ENCODE measurements around the gene ROGDI.

The ROGDI gene

GRCh38 chr16:4765511-4766474, 36.6 kb downstream of the ROGDI start:
- DNase-seq = no peak

- no peak for DNase-seq
Observed at GRCh38 chr16:4763791-4764190, 38.6 kb downstream of the ROGDI start.

GRCh38 chr16:4762205-4762604, 40.2 kb downstream of the ROGDI start:
- DNase-seq = no peak

DNA sequence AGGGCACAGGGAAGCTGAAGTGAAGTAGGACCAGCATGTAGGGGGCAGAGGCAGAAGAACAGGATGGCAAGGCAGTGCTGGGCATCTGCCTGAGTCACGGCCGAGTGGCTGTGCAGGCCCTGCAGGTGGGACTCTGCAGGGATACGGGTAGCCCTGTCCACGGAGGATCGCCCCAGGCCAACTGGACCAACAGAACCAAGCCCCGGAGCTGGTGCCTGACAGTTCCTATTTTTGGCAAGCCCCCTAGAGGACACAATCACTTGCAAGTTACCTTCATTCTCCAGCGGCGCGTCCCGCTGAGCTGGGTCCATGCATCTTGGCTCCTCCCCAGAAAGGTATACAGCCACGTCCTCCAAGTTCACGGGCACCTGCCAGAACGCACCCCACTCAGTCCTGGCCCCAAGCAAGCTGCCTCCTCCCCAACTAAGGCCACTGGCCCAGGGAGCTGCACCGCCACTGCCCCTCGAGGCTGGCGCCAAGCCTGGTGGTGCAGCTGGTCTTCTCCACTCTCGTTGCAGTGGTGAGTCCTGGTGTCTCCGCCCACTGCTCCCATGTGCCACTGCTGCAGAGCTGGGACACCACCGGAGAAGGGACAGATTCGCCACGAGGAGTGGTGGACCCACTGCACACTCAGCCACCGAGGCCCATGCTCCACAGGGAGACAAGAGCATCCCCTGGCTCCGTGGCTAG, 42.1 kb downstream of the ROGDI start:
- no peak for DNase-seq

- DNase-seq = no peak
Observed at GRCh38 chr16:4755687-4756086, 46.7 kb downstream of the ROGDI start.

- no peak for DNase-seq
Observed at GRCh38 chr16:4754865-4755264, 47.6 kb downstream of the ROGDI start.

- DNase-seq = no peak
Observed at GRCh38 chr16:4753227-4753626, 49.2 kb downstream of the ROGDI start.

DNA sequence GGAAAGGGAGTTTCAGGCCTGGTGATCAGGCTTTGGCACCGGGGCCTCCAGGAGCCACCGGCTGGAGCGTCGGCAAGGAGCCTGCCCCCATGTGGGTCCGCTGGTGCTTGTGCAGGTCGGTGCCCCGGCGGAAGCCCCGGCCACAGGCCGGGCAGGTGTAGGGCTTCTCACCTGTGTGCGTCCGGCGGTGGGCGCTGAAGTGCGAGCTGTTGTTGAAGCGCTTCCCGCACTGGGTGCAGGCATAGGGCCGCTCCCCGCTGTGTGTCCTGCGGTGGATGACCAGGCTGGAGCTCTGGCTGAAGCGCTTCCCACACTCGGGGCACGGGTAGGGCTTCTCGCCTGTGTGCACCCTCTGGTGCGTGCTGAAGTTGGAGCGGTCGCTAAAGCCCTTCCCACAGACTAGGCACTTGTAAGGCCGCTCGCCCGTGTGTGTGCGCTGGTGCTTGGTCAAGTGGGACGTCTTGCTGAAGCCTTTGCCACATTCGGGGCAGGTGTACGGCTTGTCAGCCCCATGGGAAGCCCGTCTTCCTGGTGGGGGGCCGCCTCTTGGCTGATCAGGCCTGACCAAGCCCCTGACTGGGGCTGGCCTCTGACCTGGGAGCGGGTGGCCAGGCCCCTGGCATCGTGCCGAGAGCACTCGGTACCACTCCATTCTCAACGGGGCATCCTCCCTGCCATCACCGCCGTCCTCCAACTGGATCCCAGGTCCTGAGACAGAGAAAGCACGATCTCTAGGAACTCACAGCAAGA, 49.9 kb downstream of the ROGDI start:
- DNase-seq = no peak

GRCh38 chr16:4750896-4751295, 51.5 kb downstream of the ROGDI start:
- DNase-seq = no peak

DNA sequence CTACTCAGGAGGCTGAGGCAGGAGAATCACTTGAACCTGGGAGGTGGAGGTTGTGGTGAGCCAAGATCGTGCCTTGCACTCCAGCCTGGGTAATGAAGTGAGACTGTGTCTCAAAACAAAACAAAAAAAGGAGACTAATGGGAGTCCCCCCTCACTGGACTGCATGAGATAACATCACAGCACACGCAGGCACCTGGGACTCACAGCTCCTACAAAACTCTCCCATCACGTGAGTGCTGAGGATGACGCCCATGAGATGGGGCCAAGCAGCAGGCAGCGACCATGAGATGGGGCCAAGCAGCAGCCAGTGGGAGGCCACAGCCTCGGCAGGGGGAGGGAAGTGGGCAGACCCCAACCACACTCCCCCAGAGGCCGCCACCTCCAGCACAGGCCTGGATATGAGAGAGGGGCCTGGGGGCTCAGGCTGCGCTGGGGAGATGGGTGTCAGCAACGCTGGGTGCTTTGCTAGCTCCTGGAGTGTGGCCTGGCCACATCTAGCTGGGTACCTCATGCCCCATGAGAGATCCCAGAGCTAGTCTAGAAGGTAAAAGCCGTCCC, 52.7 kb downstream of the ROGDI start:
- no peak for DNase-seq

GRCh38 chr16:4748682-4749411, 53.6 kb downstream of the ROGDI start:
- DNase-seq = no peak

- no peak for DNase-seq
Observed at GRCh38 chr16:4747906-4748681, 54.3 kb downstream of the ROGDI start.

GRCh38 chr16:4746991-4747574, 55.4 kb downstream of the ROGDI start:
- DNase-seq = no peak
